B cell (primary cell): ENCODE results near the gene ZNF672. TPM values are rescaled to one million over a fixed set of nuclear protein-coding genes. Genes with fewer than 3 reads are reported as not detected.

Experiments used
- ATAC-seq: fragments of 200-7000 bp; cut with Tn5 transposase; one replicate; pipeline ENCODE4 v1.10.0; 2021; ENCODE audit warnings: low read depth, mild to moderate bottlenecking, moderate number of reproducible peaks, moderate library complexity
- CTCF ChIA-PET: fragments of 350-600 bp; sonication (Branson Sonifier 250); formaldehyde crosslinking; loops from one replicate; lab custom pipeline; 2021; ENCODE audit warnings: antibody characterized with exemption, inconsistent platforms; lab: Charles Lee
- POLR2A ChIA-PET: fragments of 350-600 bp; sonication (Branson Sonifier 250); formaldehyde crosslinking; loops from one replicate; lab custom pipeline; 2021; ENCODE audit warnings: antibody characterized with exemption; lab: Charles Lee
- DNase-seq: peaks from one replicate; pipeline ENCODE4 v3.0.0; 2013
- H2AFZ ChIP-seq: 2 replicates; pipeline ENCODE4 v1.6.1; 2012; ENCODE audit warnings: mild to moderate bottlenecking, low read depth, low read length; ENCODE audit not compliant: insufficient read depth, poor library complexity, severe bottlenecking
- H3K27ac ChIP-seq, 2 donors: 1 replicate in 1 of 2; 2 replicates in 1 of 2; pipeline ENCODE4 v1.5.1; 2012 to 2013; ENCODE audit warnings: low read length in 2 of 2, mild to moderate bottlenecking in 2 of 2, moderate library complexity in 1 of 2
- H3K27me3 ChIP-seq, 4 experiments: fragments of 200-600 bp in 1 of 4; sonication (generic) in 1 of 4; replicated peaks in 1 of 4; 1 replicate in 2 of 4; 2 replicates in 2 of 4; pipeline versions ENCODE4 v1.6.1 to v1.7.0; 2013 to 2016; ENCODE audit warnings: low read length in 3 of 4, mild to moderate bottlenecking in 2 of 4, mixed read lengths in 1 of 4, moderate library complexity in 1 of 4; ENCODE audit not compliant: insufficient read depth in 4 of 4, control insufficient read depth in 3 of 4; ENCODE audit errors: control extremely low read depth in 1 of 4
- H3K36me3 ChIP-seq, 2 experiments: replicated peaks in 1 of 2; 1 replicate in 1 of 2; 2 replicates in 1 of 2; pipeline versions ENCODE4 v1.6.1 to v1.7.1; 2013; ENCODE audit warnings: low read length in 1 of 2; ENCODE audit not compliant: insufficient read depth in 2 of 2, control insufficient read depth in 1 of 2; ENCODE audit errors: control extremely low read depth in 1 of 2, extremely low read depth in 1 of 2
- H3K4me1 ChIP-seq, 2 donors: fragments of 200-600 bp in 1 of 2; sonication (generic) in 1 of 2; 1 replicate in 1 of 2; 2 replicates in 1 of 2; pipeline versions ENCODE4 v1.5.1 to v1.6.1; 2013 to 2017; ENCODE audit warnings: low read length in 2 of 2; ENCODE audit not compliant: control insufficient read depth in 2 of 2, insufficient read depth in 2 of 2
- H3K4me2 ChIP-seq: replicated peaks from 2 replicates; pipeline ENCODE3; 2012; ENCODE audit warnings: mild to moderate bottlenecking, low read depth, low read length; ENCODE audit not compliant: poor library complexity, severe bottlenecking
- H3K4me3 ChIP-seq, 5 experiments: fragments of 200-600 bp in 1 of 5; sonication (generic) in 1 of 5; 1 replicate in 3 of 5; 2 replicates in 2 of 5; pipeline versions ENCODE4 v1.5.1 to v1.7.0; 2011 to 2016; ENCODE audit warnings: low read length in 4 of 5, mild to moderate bottlenecking in 4 of 5, low read depth in 2 of 5, control low read depth in 1 of 5, moderate library complexity in 1 of 5; ENCODE audit not compliant: insufficient read depth in 1 of 5; ENCODE audit errors: control extremely low read depth in 1 of 5, extremely low read depth in 1 of 5
- H3K79me2 ChIP-seq: fragments of 200-600 bp; sonication (generic); one replicate; pipeline ENCODE4 v1.6.0; 2016; ENCODE audit warnings: low read length; ENCODE audit not compliant: control insufficient read depth, insufficient read depth
- H3K9ac ChIP-seq: fragments of 200-600 bp; sonication (generic); 2 replicates; pipeline ENCODE4 v1.6.1; 2017; ENCODE audit warnings: mild to moderate bottlenecking, low read length, moderate library complexity
- H3K9me3 ChIP-seq, 3 donors: one replicate each; pipeline versions ENCODE4 v1.6.1 to v1.7.1; 2013; ENCODE audit warnings: low read length in 2 of 3; ENCODE audit not compliant: control insufficient read depth in 2 of 3, insufficient read depth in 1 of 3; ENCODE audit errors: control extremely low read depth in 1 of 3
- H4K20me1 ChIP-seq: 2 replicates; pipeline ENCODE4 v1.6.0; 2012; ENCODE audit warnings: mild to moderate bottlenecking, low read length; ENCODE audit not compliant: insufficient read depth, control insufficient read depth, poor library complexity, severe bottlenecking
- H3K27ac Mint-ChIP-seq: one replicate; pipeline ENCODE4 v1.8.0; 2021; ENCODE audit warnings: mixed read lengths
- H3K27me3 Mint-ChIP-seq: one replicate; pipeline ENCODE4 v1.8.0; 2021; ENCODE audit warnings: mixed read lengths
- H3K4me1 Mint-ChIP-seq: one replicate; pipeline ENCODE4 v1.8.0; 2021; ENCODE audit warnings: mixed read lengths
- H3K4me3 Mint-ChIP-seq: one replicate; pipeline ENCODE4 v1.8.0; 2021; ENCODE audit warnings: mixed read lengths
- H3K9me3 Mint-ChIP-seq: one replicate; pipeline ENCODE4 v1.8.0; 2022; ENCODE audit warnings: mixed read lengths; ENCODE audit not compliant: insufficient read depth
- CTCF ChIP-seq: fragments of 200-600 bp; IDR thresholded peaks from one replicate; pipeline ENCODE4 v1.8.0; 2022; ENCODE audit warnings: antibody characterized with exemption, mild to moderate bottlenecking
- EZH2 ChIP-seq: IDR thresholded peaks from 2 replicates; pipeline ENCODE4 v1.6.1; 2012; ENCODE audit warnings: borderline replicate concordance, low read depth, mild to moderate bottlenecking, moderate library complexity, low read length; ENCODE audit not compliant: insufficient read depth, poor library complexity, severe bottlenecking
- WGBS: methylation state at CpG from one replicate; pipeline ENCODE4 v1.1.5; 2013; ENCODE audit warnings: missing lambda C conversion rate; ENCODE audit not compliant: insufficient coverage; 5-methylcytosine and 5-hydroxymethylcytosine counted together
- intact Hi-C: fragments of 100-400 bp; cut with micrococcal nuclease; formaldehyde crosslinking; loops from one replicate; pipeline ENCODE4 v1.10.0; 2022
- polyA plus RNA-seq: library from polyadenylated mRNA; depleted of rRNA; stranded (reverse); fragments of >200 nt; gene quantifications from 2 replicates; pipeline ENCODE4 v1.2.3, GENCODE V29; 2012
- total RNA-seq, 2 donors: library from RNA; stranded (reverse); fragments of 120-200 nt in 1 of 2; gene quantifications; 1 replicate in 1 of 2; 2 replicates in 1 of 2; pipeline versions ENCODE4 v1.2.3 to v1.2.4, GENCODE V29; 2013 to 2022

ZNF672 gene
- total and polyA plus RNA-seq, 2 donors (not counting 1 experiment from before 2014, with no cell fraction given) = 46.4 to 56.3 TPM

GRCh38 chr1:248814351-248814750 is 23.7 kb upstream of the ZNF672 start:
- peaks cover 38 to 45% of the 10 kb centered on the region in 2 donors for H3K4me1 ChIP-seq
- no peak overlapping the region for H2AFZ ChIP-seq
- DNase-seq = no peak
- intact Hi-C loops = no loop called here
- ATAC-seq = no peak
- ChIA-PET POLR2A (no interaction called here), CTCF (interaction anchor here (0.8 to 1.0 kb wide), 2 partner anchors 9 to 192 kb away, joined by 3 to 5 read pairs; no protein-coding TSS in a partner anchor)
- no peak overlapping the region for H3K4me3 ChIP-seq
- peaks cover 9% of the 10 kb centered on the region for H4K20me1 ChIP-seq
- H3K27ac Mint-ChIP-seq = no peak overlapping the region
- H3K79me2 ChIP-seq = peaks cover 47% of the 10 kb centered on the region
- peaks cover 2 to 65% of the 10 kb centered on the region in 2 experiments for H3K36me3 ChIP-seq
- no peaks in the 10 kb centered on the region for H3K27me3 ChIP-seq
- H3K9ac ChIP-seq = no peak overlapping the region
- H3K27ac ChIP-seq = no peak overlapping the region
- no peak overlapping the region for H3K4me2 ChIP-seq
- WGBS = 92% methylated on average over 11 of the region's 16 CpGs
- H3K27me3 Mint-ChIP-seq = no peaks in the 10 kb centered on the region
- TF ChIP-seq CTCF (no peak), EZH2 (no peak)
- peaks cover 37% of the 10 kb centered on the region for H3K4me1 Mint-ChIP-seq
- H3K4me3 Mint-ChIP-seq = no peak overlapping the region
- H3K9me3 Mint-ChIP-seq = no peaks in the 10 kb centered on the region
- H3K9me3 ChIP-seq = no peaks in the 10 kb centered on the region

GRCh38 chr1:248815407-248816034 is 22.5 kb upstream of the ZNF672 start:
- TF ChIP-seq CTCF (no peak), EZH2 (no peak)
- Histone ChIP-seq H3K9ac (no peak overlapping the region), H3K4me3 (no peak overlapping the region), H3K79me2 (peaks cover 58% of the 10 kb centered on the region), H3K27me3 (no peaks in the 10 kb centered on the region), H3K36me3 (peaks cover 2 to 70% of the 10 kb centered on the region in 2 experiments), H3K4me1 (peaks cover 48 to 53% of the 10 kb centered on the region in 2 donors), H3K4me2 (no peak overlapping the region), H2AFZ (no peak overlapping the region), H3K27ac (no peak overlapping the region), H4K20me1 (peaks cover 9% of the 10 kb centered on the region), H3K9me3 (no peaks in the 10 kb centered on the region)
- no peak overlapping the region for H3K27ac Mint-ChIP-seq
- ATAC-seq (no peak), DNase-seq (no peak)
- ChIA-PET CTCF (interaction anchor here (1.0 kb wide), 1 partner anchor 10 kb away, joined by 3 read pairs; no protein-coding TSS in a partner anchor), POLR2A (no interaction called here)
- peaks cover 42% of the 10 kb centered on the region for H3K4me1 Mint-ChIP-seq
- no peaks in the 10 kb centered on the region for H3K9me3 Mint-ChIP-seq
- intact Hi-C loops = no loop called here
- H3K27me3 Mint-ChIP-seq = no peaks in the 10 kb centered on the region
- H3K4me3 Mint-ChIP-seq = no peak overlapping the region
- WGBS = 97% methylated on average over 8 of the region's 10 CpGs
